WTC11 (cell line): ENCODE measurements around the gene CNTNAP5. TPM values are rescaled to one million over a fixed set of nuclear protein-coding genes. Genes with fewer than 3 reads are reported as not detected.

Experiments used
- ATAC-seq: fragments of 200-7000 bp; cut with Tn5 transposase; 2 replicates; pipeline ENCODE4 v1.10.0; 2021; ENCODE audit warnings: mild to moderate bottlenecking, moderate library complexity
- CTCF ChIA-PET: fragments of 300-600 bp; sonication (Branson Sonifier 250); formaldehyde crosslinking; loops from one replicate; lab custom pipeline; 2021; ENCODE audit warnings: antibody characterized with exemption; lab: Charles Lee
- POLR2A ChIA-PET: fragments of 350-600 bp; sonication (Branson Sonifier 250); formaldehyde crosslinking; loops from one replicate; lab custom pipeline; 2021; ENCODE audit warnings: antibody characterized with exemption; lab: Charles Lee
- DNase-seq: peaks from one replicate; pipeline ENCODE4 v3.0.0; 2021; ENCODE audit warnings: low spot score
- H3K27ac Mint-ChIP-seq: 2 replicates; pipeline ENCODE4 v1.8.0; 2021; ENCODE audit warnings: mixed read lengths
- H3K27me3 Mint-ChIP-seq: 2 replicates; pipeline ENCODE4 v1.8.0; 2021; ENCODE audit warnings: low read depth, mild to moderate bottlenecking, moderate library complexity, mixed read lengths
- H3K36me3 Mint-ChIP-seq: 2 replicates; pipeline ENCODE4 v1.8.0; 2021; ENCODE audit warnings: mixed read lengths
- H3K4me1 Mint-ChIP-seq: 2 replicates; pipeline ENCODE4 v1.8.0; 2022; ENCODE audit warnings: mixed read lengths
- H3K4me3 Mint-ChIP-seq: 2 replicates; pipeline ENCODE4 v1.8.0; 2021; ENCODE audit warnings: mild to moderate bottlenecking, moderate library complexity, mixed read lengths
- H3K9me3 Mint-ChIP-seq: 2 replicates; pipeline ENCODE4 v1.8.0; 2021; ENCODE audit warnings: mixed read lengths
- CBFB ChIP-seq: sonication (generic); formaldehyde crosslinking; IDR thresholded peaks from 2 replicates; pipeline ENCODE4 v1.8.1; 2022; ENCODE audit warnings: mild to moderate bottlenecking, low read depth, missing genetic modification reagents
- CDX4 ChIP-seq: fragments of 250-450 bp; sonication (Bioruptor Pico); IDR thresholded peaks from 2 replicates; pipeline ENCODE4 v1.9.0; 2021; ENCODE audit warnings: moderate library complexity, mild to moderate bottlenecking, inconsistent platforms, borderline replicate concordance
- E2F5 ChIP-seq: sonication (generic); formaldehyde crosslinking; IDR thresholded peaks from 2 replicates; pipeline ENCODE4 v1.8.1; 2022; ENCODE audit warnings: mild to moderate bottlenecking, moderate library complexity, missing genetic modification reagents
- EMX1 ChIP-seq: fragments of 250-450 bp; sonication (Bioruptor Pico); IDR thresholded peaks from 2 replicates; pipeline ENCODE4 v1.8.0; 2021; ENCODE audit warnings: mild to moderate bottlenecking
- ETV6 ChIP-seq: sonication (generic); formaldehyde crosslinking; IDR thresholded peaks from 2 replicates; pipeline ENCODE4 v1.8.1; 2022; ENCODE audit warnings: mild to moderate bottlenecking, missing genetic modification reagents
- GRHL2 ChIP-seq: fragments of 250-450 bp; sonication (Bioruptor Pico); IDR thresholded peaks from 2 replicates; pipeline ENCODE4 v1.8.0; 2022; ENCODE audit warnings: mild to moderate bottlenecking, moderate library complexity; ENCODE audit not compliant: insufficient replicate concordance, severe bottlenecking
- JAZF1 ChIP-seq: fragments of 250-450 bp; sonication (Bioruptor Pico); IDR thresholded peaks from 2 replicates; pipeline ENCODE4 v1.9.0; 2021; ENCODE audit warnings: moderate library complexity, mild to moderate bottlenecking, inconsistent platforms
- NFATC4 ChIP-seq: fragments of 250-450 bp; sonication (Bioruptor Pico); IDR thresholded peaks from 2 replicates; pipeline ENCODE4 v1.9.0; 2021; ENCODE audit warnings: mild to moderate bottlenecking
- NFE2L1 ChIP-seq: sonication (generic); formaldehyde crosslinking; IDR thresholded peaks from 2 replicates; pipeline ENCODE4 v1.8.1; 2023; ENCODE audit warnings: missing genetic modification reagents
- NR1H2 ChIP-seq: sonication (generic); formaldehyde crosslinking; IDR thresholded peaks from 2 replicates; pipeline ENCODE4 v1.9.0; 2021; ENCODE audit warnings: mild to moderate bottlenecking, moderate library complexity, missing genetic modification reagents
- NR2C2 ChIP-seq: sonication (generic); formaldehyde crosslinking; IDR thresholded peaks from 2 replicates; pipeline ENCODE4 v1.8.0; 2022; ENCODE audit warnings: mild to moderate bottlenecking, missing genetic modification reagents
- OVOL2 ChIP-seq: fragments of 250-450 bp; sonication (Bioruptor Pico); IDR thresholded peaks from 2 replicates; pipeline ENCODE4 v1.9.0; 2021; ENCODE audit warnings: mild to moderate bottlenecking, borderline replicate concordance
- RORB ChIP-seq: fragments of 250-450 bp; sonication (Bioruptor Pico); IDR thresholded peaks from 2 replicates; pipeline ENCODE4 v1.9.0; 2021; ENCODE audit warnings: mild to moderate bottlenecking
- STAT6 ChIP-seq: sonication (generic); formaldehyde crosslinking; conservative IDR thresholded peaks from 2 replicates; pipeline ENCODE4 v1.8.1; 2023; ENCODE audit warnings: mild to moderate bottlenecking, low read depth, missing genetic modification reagents, moderate library complexity
- TCF7 ChIP-seq: sonication (generic); formaldehyde crosslinking; IDR thresholded peaks from 2 replicates; pipeline ENCODE4 v1.8.0; 2022; ENCODE audit warnings: mild to moderate bottlenecking, low read depth, missing genetic modification reagents, moderate library complexity
- TP53 ChIP-seq: sonication (generic); formaldehyde crosslinking; IDR thresholded peaks from 2 replicates; pipeline ENCODE4 v1.8.1; 2023; ENCODE audit warnings: mild to moderate bottlenecking, missing genetic modification reagents
- USF1 ChIP-seq: sonication (generic); formaldehyde crosslinking; IDR thresholded peaks from 2 replicates; pipeline ENCODE4 v1.8.0; 2022; ENCODE audit warnings: mild to moderate bottlenecking, missing genetic modification reagents
- ZNF121 ChIP-seq: sonication (generic); formaldehyde crosslinking; IDR thresholded peaks from 2 replicates; pipeline ENCODE4 v1.8.0; 2023; ENCODE audit warnings: missing genetic modification reagents
- ZNF423 ChIP-seq: fragments of 250-450 bp; sonication (Bioruptor Pico); IDR thresholded peaks from 2 replicates; pipeline ENCODE4 v2.1.2; 2022; ENCODE audit warnings: mild to moderate bottlenecking, moderate library complexity
- ZNF532 ChIP-seq: fragments of 250-450 bp; sonication (Bioruptor Pico); IDR thresholded peaks from 2 replicates; pipeline ENCODE4 v1.9.0; 2021; ENCODE audit warnings: mild to moderate bottlenecking, borderline replicate concordance
- total RNA-seq: library from RNA; stranded (reverse); gene quantifications from 3 replicates; pipeline ENCODE4 v1.2.3, GENCODE V29; 2021
- TF ChIP-seq, protein P1 (sequence below): sonication (generic); formaldehyde crosslinking; IDR thresholded peaks from 2 replicates; pipeline ENCODE4 v1.8.1; 2023; ENCODE audit warnings: mild to moderate bottlenecking, moderate library complexity, missing genetic modification reagents
- TF ChIP-seq, protein P2 (sequence below): sonication (generic); formaldehyde crosslinking; IDR thresholded peaks from 2 replicates; pipeline ENCODE4 v1.8.1; 2023; ENCODE audit warnings: mild to moderate bottlenecking, missing genetic modification reagents

CNTNAP5 gene
- total RNA-seq, 1 experiment from 2014 or later = 0.22 TPM

GRCh38 chr2:124088616-124089015, 63.5 kb downstream of the CNTNAP5 start:
- ATAC-seq (no peak), DNase-seq (no peak)
- peaks cover 21% of the 10 kb centered on the region for H3K9me3 Mint-ChIP-seq
- no peaks in the 10 kb centered on the region; the same call in 1 of the 2 replicates for H3K36me3 Mint-ChIP-seq
- no peak overlapping the region for H3K4me3 Mint-ChIP-seq
- H3K27ac Mint-ChIP-seq = no peak overlapping the region
- ChIA-PET CTCF (no interaction called here), POLR2A (no interaction called here)
- no peak for TF ChIP-seq USF1 (CRISPR knock-in tag)
- TF ChIP-seq TCF7 (CRISPR knock-in tag) = no peak
- no peak for TF ChIP-seq GRHL2 (CRISPR knock-in tag)
- no peak for TF ChIP-seq EMX1 (CRISPR knock-in tag)
- TF ChIP-seq, protein P1, sequence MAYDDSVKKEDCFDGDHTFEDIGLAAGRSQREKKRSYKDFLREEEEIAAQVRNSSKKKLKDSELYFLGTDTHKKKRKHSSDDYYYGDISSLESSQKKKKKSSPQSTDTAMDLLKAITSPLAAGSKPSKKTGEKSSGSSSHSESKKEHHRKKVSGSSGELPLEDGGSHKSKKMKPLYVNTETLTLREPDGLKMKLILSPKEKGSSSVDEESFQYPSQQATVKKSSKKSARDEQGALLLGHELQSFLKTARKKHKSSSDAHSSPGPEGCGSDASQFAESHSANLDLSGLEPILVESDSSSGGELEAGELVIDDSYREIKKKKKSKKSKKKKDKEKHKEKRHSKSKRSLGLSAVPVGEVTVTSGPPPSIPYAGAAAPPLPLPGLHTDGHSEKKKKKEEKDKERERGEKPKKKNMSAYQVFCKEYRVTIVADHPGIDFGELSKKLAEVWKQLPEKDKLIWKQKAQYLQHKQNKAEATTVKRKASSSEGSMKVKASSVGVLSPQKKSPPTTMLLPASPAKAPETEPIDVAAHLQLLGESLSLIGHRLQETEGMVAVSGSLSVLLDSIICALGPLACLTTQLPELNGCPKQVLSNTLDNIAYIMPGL (CRISPR knock-in tag) = no peak
- TF ChIP-seq RORB = no peak
- no peak for TF ChIP-seq TP53 (CRISPR knock-in tag)
- no peak for TF ChIP-seq NFE2L1 (CRISPR knock-in tag)
- TF ChIP-seq STAT6 (CRISPR knock-in tag) = no peak
- TF ChIP-seq NFATC4 (CRISPR knock-in tag) = no peak
- no peak for TF ChIP-seq CBFB (CRISPR knock-in tag)
- TF ChIP-seq ZNF423 (CRISPR knock-in tag) = no peak
- peaks cover 14% of the 10 kb centered on the region for H3K4me1 Mint-ChIP-seq
- H3K27me3 Mint-ChIP-seq = no peaks in the 10 kb centered on the region

- H3K27me3 Mint-ChIP-seq = no peaks in the 10 kb centered on the region
- no peak for TF ChIP-seq OVOL2 (CRISPR knock-in tag)
- TF ChIP-seq JAZF1 = no peak
- no peak for TF ChIP-seq ETV6
- TF ChIP-seq NR1H2 (CRISPR knock-in tag) = no peak
- no peak for TF ChIP-seq NR2C2
- H3K36me3 Mint-ChIP-seq = no peaks in the 10 kb centered on the region
- peak; percentile 47 for ATAC-seq
- ChIA-PET POLR2A (no interaction called here), CTCF (no interaction called here)
- DNase-seq = no peak
- peaks cover 14% of the 10 kb centered on the region for H3K4me1 Mint-ChIP-seq
- peaks cover 20% of the 10 kb centered on the region for H3K9me3 Mint-ChIP-seq
- H3K27ac Mint-ChIP-seq = no peak overlapping the region
- H3K4me3 Mint-ChIP-seq = no peak overlapping the region
These were observed 66.6 kb downstream of the CNTNAP5 start for GRCh38 chr2:124091721-124092120.

DNA sequence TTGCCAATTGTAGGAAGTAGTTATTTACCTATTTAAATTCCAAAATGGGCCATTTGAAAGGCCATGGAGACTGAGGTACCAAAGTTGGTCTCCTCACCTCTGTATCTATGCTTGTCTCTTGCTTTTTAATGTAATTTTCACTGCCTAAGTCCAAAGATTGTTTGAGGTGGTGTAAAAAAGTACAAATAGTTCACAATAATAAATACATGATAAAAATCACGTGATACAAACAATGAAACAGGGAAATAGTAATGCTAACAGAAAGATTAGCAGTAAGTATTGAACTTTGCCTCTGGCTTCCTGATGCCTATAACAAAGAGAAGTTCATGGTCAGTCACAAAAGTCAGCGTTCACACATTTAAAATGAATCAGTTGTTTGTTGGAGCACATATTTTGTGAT, 67.6 kb downstream of the CNTNAP5 start:
- DNase-seq = no peak
- H3K9me3 Mint-ChIP-seq = peaks cover 11% of the 10 kb centered on the region
- H3K4me3 Mint-ChIP-seq = no peak overlapping the region
- ChIA-PET POLR2A (no interaction called here), CTCF (no interaction called here)
- TF ChIP-seq CDX4 (no peak), ZNF532 (CRISPR knock-in tag) (no peak), ZNF121 (CRISPR knock-in tag) (no peak), E2F5 (CRISPR knock-in tag) (no peak)
- TF ChIP-seq, protein P2, sequence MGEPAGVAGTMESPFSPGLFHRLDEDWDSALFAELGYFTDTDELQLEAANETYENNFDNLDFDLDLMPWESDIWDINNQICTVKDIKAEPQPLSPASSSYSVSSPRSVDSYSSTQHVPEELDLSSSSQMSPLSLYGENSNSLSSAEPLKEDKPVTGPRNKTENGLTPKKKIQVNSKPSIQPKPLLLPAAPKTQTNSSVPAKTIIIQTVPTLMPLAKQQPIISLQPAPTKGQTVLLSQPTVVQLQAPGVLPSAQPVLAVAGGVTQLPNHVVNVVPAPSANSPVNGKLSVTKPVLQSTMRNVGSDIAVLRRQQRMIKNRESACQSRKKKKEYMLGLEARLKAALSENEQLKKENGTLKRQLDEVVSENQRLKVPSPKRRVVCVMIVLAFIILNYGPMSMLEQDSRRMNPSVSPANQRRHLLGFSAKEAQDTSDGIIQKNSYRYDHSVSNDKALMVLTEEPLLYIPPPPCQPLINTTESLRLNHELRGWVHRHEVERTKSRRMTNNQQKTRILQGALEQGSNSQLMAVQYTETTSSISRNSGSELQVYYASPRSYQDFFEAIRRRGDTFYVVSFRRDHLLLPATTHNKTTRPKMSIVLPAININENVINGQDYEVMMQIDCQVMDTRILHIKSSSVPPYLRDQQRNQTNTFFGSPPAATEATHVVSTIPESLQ (CRISPR knock-in tag) = no peak
- H3K27ac Mint-ChIP-seq = no peak overlapping the region
- ATAC-seq = no peak
- H3K36me3 Mint-ChIP-seq = no peaks in the 10 kb centered on the region
- H3K27me3 Mint-ChIP-seq = no peaks in the 10 kb centered on the region
- H3K4me1 Mint-ChIP-seq = peaks cover 14% of the 10 kb centered on the region
